ENCODE results near the gene NCK1. TPM values are rescaled to one million over a fixed set of nuclear protein-coding genes. Genes with fewer than 3 reads are reported as not detected.

Gene NCK1
- total and polyA plus RNA-seq, 9 of the 15 experiments (the other 6 are each of a cell fraction or from before 2014, with no cell fraction given), result 17.3 to 30.5 (median 25.0) TPM

DNA sequence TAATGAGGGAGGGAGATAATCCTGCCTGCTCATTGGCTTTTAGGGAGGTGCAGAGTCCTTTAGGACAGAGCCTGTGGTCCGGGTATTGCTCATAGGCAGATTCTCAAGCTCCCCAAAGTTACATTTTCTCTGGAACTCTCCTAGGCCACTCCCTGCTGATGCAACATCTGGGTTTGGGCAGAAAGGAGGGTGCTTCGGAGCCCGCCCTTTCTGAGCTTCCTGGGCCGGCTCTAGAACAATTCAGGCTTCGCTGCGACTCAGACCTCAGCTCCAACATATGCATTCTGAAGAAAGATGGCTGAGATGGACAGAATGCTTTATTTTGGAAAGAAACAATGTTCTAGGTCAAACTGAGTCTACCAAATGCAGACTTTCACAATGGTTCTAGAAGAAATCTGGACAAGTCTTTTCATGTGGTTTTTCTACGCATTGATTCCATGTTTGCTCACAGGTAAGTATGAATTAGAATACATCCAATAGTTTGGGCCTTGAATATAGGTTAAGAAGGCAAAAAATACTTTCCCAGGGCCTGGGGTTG, 95.8 kb downstream of the NCK1 start, which contains the start of gene IL20RB (continued):
- TF ChIP-seq RNF2 (IDR thresholded peaks at IDR 0.05) (0 out of 2 replicates have a peak, but pooled peaks have one; percentile 27), PTRF (tag; IDR thresholded peaks at IDR 0.05) (no peak), MYC (IDR thresholded peaks at IDR 0.05; ENCODE audit: low read depth, low read length) (peak; percentile 72), MYC (CRISPR knock-in tag; IDR thresholded peaks at IDR 0.05; ENCODE audit: borderline replicate concordance, low read depth) (no peak), HNRNPUL1 (IDR thresholded peaks at IDR 0.05; ENCODE audit: low read length) (no peak), ARID1B (IDR thresholded peaks at IDR 0.05) (peak; percentile 21; the same call in 1 of the 2 replicates), FOXK1 (CRISPR knock-in tag; IDR thresholded peaks at IDR 0.05; ENCODE audit: borderline replicate concordance) (no peak), NCOR1 (IDR thresholded peaks at IDR 0.05) (no peak), ADNP (tag; IDR thresholded peaks at IDR 0.05) (no peak), EP300 (IDR thresholded peaks at IDR 0.05; ENCODE audit: low read length) (peak; percentile 76), FUS (optimal IDR thresholded peaks at IDR 0.05; ENCODE audit: low read depth, low read length) (no peak), ZNF133 (CRISPR knock-in tag; IDR thresholded peaks at IDR 0.05) (no peak), ZNF75A (CRISPR knock-in tag; IDR thresholded peaks at IDR 0.05) (no peak)
- TF ChIP-seq, protein P1, sequence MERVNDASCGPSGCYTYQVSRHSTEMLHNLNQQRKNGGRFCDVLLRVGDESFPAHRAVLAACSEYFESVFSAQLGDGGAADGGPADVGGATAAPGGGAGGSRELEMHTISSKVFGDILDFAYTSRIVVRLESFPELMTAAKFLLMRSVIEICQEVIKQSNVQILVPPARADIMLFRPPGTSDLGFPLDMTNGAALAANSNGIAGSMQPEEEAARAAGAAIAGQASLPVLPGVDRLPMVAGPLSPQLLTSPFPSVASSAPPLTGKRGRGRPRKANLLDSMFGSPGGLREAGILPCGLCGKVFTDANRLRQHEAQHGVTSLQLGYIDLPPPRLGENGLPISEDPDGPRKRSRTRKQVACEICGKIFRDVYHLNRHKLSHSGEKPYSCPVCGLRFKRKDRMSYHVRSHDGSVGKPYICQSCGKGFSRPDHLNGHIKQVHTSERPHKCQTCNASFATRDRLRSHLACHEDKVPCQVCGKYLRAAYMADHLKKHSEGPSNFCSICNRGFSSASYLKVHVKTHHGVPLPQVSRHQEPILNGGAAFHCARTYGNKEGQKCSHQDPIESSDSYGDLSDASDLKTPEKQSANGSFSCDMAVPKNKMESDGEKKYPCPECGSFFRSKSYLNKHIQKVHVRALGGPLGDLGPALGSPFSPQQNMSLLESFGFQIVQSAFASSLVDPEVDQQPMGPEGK (CRISPR knock-in tag; IDR thresholded peaks at IDR 0.05; ENCODE audit: borderline replicate concordance), result no peak
- TF ChIP-seq, protein P2, sequence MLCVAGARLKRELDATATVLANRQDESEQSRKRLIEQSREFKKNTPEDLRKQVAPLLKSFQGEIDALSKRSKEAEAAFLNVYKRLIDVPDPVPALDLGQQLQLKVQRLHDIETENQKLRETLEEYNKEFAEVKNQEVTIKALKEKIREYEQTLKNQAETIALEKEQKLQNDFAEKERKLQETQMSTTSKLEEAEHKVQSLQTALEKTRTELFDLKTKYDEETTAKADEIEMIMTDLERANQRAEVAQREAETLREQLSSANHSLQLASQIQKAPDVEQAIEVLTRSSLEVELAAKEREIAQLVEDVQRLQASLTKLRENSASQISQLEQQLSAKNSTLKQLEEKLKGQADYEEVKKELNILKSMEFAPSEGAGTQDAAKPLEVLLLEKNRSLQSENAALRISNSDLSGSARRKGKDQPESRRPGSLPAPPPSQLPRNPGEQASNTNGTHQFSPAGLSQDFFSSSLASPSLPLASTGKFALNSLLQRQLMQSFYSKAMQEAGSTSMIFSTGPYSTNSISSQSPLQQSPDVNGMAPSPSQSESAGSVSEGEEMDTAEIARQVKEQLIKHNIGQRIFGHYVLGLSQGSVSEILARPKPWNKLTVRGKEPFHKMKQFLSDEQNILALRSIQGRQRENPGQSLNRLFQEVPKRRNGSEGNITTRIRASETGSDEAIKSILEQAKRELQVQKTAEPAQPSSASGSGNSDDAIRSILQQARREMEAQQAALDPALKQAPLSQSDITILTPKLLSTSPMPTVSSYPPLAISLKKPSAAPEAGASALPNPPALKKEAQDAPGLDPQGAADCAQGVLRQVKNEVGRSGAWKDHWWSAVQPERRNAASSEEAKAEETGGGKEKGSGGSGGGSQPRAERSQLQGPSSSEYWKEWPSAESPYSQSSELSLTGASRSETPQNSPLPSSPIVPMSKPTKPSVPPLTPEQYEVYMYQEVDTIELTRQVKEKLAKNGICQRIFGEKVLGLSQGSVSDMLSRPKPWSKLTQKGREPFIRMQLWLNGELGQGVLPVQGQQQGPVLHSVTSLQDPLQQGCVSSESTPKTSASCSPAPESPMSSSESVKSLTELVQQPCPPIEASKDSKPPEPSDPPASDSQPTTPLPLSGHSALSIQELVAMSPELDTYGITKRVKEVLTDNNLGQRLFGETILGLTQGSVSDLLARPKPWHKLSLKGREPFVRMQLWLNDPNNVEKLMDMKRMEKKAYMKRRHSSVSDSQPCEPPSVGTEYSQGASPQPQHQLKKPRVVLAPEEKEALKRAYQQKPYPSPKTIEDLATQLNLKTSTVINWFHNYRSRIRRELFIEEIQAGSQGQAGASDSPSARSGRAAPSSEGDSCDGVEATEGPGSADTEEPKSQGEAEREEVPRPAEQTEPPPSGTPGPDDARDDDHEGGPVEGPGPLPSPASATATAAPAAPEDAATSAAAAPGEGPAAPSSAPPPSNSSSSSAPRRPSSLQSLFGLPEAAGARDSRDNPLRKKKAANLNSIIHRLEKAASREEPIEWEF (CRISPR knock-in tag; IDR thresholded peaks at IDR 0.05), result no peak
